HG02763 (cell line): Measurements from ENCODE around the gene ZNF682.
"Not testable (repeated sequence)": the region's sequence is repeated elsewhere in the genome, so short reads cannot be mapped to it uniquely, and the experiment has no call there.

ENCODE experiments used
- ATAC-seq: cut with Tn5 transposase; IDR thresholded peaks from one replicate; pipeline ENCODE4 v1.9.1; 2021; ENCODE audit warnings: mild to moderate bottlenecking, moderate library complexity; ENCODE audit not compliant: unreplicated experiment

The ZNF682 gene

DNA sequence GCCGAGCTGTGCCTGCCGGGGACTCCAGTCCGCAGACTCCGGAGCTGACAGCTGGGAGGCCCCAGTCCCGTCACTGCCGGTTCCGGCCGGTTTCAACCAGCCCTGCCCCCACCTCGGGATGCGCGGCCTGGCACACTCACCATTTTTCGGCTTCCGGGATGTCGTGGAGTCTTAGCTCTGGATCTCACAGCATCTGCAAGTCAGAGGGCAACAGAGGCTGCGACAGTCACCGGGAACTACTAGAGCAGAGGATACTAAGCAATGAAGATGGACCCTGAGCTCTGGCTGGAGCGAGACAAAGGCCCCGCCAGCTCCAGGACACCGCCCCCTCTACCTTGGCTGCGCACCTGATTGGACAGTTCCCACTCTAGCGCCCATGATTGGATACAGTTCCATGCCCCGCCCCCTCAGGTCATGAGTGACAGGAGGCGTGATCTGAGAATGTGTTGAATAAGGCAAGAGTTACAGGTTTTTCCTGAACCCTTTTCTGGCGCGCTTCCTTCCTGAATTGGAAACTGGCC lies at the start of gene ZNF682:
Gene ZNF682 (minus strand): TSS at position 303 of the 521 bp plus-strand sequence. CDS start 160 bp downstream, at position 143.
- peak; percentile 99 for ATAC-seq

DNA sequence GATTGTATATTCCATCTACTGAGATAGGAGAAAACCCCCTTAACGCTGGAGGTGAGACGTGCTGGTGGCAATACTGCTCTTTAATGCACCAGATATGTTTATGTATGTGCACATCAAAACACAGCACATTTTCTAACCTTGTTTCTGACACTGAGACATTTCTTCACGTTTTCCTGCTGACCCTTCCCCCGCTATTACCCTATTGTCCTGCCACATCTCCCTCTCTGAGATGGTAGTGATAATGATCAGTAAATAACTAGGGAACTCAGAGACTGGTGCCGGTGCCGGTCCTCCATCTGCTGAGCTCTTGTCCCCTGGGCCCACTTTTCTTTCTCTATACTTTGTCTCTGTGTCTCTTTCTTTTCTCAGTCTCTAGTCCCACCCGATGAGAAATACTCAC lies 43.6 kb upstream of the ZNF682 start:
- ATAC-seq: not testable (repeated sequence)

DNA sequence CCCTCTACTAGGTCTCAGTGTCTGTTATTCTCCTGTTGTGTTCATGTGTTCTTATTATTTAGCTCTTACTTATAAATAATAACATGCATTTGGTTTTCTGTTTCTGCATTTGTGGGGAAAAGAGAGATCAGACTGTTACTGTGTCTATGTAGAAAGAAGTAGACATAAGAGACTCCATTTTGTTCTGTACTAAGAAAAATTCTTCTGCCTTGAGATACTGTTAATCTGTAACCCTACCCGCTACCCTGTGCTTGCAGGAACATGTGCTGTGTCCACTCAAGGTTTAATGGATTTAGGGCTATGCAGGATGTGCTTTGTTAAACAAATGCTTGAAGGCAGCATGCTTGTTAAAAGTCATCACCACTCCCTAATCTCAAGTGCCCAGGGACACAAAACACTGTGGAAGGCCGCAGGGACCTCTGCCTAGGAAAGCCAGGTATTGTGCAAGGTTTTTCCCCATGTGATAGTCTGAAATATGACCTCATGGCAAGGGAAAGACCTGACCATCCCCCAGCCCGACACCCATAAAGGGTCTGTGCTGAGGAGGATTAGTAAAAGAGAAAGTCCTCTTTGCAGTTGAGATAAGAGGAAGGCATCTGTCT lies 43.0 kb upstream of the ZNF682 start:
- not testable (repeated sequence) for ATAC-seq

DNA sequence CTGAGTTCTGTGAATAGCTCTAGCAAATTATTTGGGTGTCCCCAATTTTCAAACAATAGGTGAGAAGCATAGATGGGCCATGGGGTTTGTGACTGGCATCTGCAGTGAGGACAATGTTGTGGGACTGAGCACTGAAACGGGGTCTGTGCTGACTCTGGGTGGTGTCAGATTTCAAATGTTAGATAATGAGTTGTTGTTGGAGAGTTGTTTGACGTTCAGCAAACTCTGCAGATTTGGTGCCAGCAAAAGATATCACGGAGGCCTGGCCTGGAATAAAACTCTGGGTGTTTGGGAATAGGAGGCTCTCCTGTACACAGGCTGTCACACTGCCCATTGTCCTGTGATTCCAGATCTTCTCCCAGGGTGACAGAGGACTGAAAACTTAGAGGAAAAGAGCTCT lies 41.4 kb upstream of the ZNF682 start:
- no peak for ATAC-seq

DNA sequence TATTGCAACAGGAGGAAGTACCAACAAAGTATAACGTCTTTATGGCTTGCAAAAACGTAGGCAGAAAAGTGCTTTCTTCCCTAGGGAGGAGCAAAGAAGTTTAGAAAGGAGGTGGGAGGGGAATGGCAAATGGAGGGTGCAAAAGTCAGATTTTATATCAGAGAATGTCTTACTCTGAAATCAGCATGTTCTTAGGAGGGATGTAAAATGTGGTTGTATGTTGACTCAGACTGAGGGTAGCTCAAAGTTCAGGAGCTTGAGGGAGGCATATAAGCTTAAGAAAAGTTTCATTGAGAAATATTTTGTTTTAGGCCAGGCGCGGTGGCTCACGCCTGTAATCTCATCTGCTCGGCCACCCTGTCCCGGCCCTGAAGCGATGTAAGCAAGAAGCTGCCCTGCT lies 40.2 kb upstream of the ZNF682 start:
- ATAC-seq: no peak

DNA sequence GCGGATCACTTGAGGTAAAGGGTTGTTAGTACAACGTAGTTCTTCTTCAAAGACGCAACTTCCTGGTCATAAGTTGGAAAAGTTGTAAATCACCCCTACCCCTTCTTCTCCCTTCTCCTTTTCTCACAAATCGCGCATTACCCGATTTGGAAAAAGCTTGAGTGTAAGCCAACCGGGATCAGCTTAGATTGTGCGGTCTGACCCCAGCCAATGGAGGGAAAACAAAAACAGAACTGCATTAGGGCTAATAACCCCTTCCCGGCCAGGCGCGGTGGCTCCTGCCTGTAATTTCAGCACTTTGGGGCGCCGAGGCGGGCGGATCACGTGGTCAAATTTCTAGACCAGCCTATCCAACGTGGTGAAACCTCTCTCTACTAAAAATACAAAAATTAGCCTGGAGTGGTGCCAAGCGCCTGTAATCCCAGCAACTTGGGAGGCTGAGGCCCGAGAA lies 39.3 kb upstream of the ZNF682 start:
- no peak for ATAC-seq

DNA sequence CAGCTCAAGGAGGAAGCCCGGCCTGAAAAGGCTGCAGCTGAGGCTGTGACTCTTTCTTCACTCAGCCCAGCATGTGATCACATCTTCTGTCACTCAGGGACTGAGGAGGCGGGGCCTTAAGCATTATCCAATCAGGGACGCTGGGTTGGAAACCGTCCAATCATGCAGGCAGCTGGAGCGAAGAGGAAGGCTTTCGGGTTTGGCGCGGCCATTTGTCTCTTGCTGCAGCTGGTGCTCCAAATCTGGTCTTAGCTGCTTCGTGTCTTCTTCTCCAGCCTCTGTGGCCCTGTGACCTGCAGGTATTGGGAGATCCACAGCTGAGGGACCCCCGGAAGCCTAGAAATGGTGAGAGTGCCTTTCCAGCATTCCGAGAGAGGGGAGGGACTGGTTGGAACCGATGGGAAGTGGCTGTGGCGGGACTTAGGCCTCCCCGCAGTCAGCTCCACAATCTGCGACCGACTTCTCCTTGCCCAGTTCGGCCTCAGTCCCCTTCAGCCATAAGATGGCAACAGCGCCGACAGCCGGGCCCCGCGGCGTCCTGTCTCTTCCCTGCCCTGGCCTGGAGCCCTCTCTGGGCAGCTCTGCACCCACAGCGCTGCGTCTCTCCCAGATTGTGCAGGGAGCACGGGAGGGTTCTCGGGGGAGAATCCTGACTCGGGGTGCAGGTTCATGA lies 38.6 kb upstream of the ZNF682 start, which contains the start of gene ZNF90:
Gene ZNF90 (plus strand): TSS at position 210 of the 673 bp plus-strand sequence. CDS start 133 bp downstream, at position 343.
- peak; percentile 93 for ATAC-seq

DNA sequence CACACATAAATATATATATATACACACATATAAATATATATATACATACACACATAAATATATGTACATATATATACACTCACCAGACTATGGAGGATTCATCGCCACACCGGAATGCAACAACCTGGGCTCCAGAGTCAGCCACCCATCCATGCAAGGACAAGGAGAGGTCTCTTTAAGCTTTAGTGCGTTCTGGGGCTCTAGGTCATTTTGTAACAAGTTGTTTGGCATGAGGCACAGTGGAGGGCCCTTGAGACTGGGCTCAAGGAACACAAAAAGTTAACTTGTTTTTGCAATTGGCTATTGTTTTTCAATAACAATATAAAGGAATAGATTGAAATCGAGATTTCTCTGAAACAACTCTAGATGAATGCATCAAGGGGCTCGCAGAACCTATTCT lies 33.6 kb upstream of the ZNF682 start:
- no peak for ATAC-seq

DNA sequence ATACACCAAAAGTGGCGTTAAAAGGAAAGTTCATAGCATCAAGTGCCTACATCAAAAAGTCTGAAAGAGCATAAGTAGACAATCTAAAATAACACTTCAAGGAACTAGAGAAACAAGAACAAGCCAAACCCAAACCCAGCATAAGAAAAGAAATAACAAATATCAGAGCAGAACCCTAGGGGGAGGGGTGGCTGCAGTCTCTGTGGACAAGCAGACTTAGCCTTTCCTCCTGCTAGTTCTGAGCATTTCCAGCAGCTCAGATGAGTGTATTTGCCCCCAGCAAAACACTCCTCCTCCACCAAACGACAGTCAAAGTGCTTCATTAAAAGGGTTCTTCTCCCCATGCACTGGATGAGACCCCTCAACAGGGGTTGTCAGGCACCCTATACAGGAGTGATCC lies 31.4 kb upstream of the ZNF682 start:
- ATAC-seq: no peak

DNA sequence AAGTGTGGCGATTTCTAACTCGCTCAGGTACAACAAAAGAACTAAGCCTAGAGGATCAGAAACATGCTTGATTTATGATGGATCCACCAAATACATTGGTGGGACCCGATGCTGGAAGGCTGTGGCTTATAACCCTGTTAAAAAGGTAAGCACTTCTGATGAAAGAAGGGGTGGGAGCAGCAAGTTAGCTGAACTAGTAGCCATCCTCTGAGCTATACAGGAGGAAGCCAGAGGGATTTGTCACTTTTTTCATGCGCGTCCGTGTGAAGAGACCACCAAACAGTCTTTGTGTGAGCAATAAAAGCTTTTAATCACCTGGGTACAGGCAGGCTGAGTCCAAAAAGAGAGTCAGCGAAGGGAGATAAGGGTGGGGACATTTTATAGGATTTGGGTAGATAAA lies 29.3 kb upstream of the ZNF682 start:
- not testable (repeated sequence) for ATAC-seq

DNA sequence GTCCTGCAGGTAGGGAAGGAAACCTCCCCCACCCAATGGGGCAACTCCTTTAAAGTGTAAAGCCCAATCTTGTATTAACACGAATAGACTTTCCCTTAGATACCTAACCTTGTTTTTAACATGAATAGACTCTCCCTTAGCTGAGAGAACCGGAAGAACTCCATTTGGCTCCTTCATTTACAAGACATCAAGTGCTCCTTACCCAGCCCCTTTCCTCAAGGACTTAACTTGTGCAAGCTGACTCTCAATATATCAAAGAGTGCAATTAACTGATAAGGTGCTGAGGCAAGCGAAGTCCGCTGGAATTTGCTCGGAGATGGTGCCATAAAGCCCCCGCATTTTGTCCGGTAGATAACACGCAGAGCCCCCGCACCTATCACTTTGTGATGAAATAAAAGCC lies 28.6 kb upstream of the ZNF682 start:
- ATAC-seq: no peak

DNA sequence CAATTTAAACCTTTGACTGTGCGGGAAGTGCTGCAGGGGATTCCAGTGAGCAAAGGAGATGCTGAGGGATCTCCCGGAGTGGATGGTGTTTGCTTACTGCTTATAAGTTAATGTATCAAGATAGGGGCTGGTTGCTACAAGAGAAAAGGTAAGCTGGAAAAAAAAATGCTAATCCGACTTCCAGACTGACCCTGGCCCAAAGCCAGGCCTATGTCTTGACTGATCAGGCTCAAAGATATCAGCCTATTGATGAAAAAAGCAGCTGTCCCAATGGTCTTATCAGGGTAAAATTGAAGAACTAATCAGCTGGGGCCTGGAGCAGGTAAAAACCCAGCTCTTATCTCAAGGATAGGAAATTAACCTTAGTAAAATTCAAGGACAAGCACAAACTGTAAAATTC lies 27.6 kb upstream of the ZNF682 start:
- ATAC-seq: no peak

DNA sequence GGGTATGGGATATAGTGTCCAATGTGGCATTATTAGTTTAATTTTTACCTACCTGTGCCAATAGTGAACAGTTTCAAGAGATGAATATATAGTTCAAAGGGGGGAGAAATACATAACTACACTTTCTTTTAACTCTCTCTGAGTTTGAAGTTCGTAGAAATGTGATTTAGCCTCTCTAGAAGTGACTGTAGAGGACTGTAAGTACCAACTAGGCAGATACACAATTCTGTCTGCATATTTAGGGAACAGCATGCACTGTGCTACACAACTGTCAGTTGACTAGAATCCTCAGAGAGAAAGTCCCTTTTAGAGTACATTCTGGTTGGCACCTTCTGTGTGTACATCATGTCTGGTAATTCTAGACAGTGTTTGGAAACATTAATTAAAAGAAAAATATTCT lies 21.0 kb upstream of the ZNF682 start:
- ATAC-seq: no peak

DNA sequence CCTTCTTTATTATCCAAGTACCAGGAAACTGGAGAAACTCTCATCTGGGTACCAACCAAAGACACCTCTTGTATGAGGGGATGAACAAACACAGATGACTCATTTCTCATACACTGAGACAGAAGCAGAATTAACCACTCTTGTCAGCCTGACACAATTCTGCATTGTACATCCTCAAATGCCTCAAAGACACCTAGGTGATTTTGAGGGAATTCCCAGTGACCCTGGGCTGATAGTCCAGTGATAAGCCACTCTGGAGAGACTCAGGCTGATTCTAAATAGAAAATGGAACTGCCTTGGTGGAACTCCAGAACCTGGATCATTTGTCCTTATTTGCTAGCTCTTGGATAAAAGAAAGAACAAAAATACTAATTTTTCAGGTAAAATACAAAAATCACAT lies 19.4 kb upstream of the ZNF682 start:
- ATAC-seq: not testable (repeated sequence)

DNA sequence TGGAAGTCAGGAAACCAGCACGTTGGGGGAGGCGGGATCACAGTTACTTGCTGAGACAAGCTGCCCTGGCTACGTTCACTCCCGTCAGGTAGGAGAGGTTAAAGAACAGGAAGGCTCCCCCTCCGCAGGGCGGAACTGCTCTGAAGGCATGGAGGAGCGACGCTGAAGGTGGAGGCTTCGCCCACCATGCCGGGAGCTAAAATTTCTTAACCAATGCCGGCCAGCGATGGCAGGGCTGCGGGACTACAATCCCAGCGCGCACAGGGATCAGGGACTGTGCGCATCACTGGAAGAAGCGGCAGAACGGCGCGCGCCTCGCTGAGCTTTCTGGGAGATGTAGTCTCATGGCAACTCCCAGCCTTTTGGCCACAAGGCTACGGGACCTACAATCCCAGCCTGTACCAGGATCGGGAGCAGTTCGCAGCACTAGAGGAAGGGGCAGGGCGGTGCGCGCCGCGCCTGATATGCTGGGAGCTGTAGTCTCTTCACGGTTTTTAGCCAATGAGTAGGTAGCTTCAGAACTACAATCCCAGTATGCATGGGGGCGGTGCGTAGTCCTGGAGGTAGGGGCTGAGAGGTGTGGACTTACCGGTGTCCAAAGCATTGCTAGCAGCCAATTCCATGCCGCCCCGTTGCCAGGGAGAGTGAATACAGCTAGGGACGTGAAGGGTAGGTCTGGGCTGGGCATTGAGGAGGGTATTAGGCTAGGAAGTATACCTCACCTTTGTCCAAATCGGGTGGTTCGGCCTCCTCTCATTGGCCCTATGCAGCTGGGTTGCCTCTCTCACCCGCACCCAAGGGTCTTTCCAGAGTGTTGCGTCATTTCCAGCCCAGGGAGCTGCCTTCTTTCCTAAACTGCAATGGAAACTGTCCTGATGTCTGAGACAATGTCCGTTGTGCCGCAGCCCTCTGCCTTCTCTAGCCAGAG lies 12.8 kb upstream of the ZNF682 start:
- peak; percentile 91 for ATAC-seq

DNA sequence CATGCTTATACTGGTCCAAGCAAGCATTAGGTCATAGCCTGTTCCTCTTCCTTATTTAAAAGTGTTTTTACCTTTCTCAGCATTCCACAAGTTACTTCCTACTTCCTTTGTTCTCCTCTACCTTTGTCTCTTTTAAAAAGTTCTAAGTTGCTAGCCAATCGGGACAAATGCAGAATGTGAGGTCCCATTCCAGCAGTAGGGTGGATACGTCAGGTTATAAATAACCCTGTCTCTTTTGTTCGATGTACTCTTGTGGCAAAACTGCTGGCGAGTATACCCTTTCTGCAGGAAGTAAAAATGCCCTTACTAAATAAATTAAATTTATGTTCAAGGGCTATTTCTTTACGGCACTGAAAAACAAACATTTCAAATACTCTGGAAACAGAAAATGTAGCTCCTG lies 6.4 kb upstream of the ZNF682 start:
- ATAC-seq: not testable (repeated sequence)

DNA sequence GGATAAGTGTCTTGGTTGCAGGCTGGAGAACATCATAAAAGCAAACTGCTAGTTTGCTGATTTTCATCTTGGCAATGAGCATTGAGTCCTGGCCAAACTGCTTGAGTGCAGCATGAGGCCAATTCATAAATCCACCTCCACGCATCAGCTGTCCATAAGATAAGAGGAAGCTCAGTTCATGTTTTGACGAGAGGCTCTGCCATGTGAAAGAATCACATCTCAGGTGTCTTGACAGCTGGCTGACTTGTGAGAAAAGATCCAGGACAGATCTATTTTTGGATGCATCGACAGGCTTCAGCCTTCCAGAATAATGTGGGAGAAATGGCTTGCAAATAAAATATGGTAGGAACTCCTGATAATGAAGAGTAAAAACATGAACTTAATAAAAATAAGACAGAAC lies 5.4 kb upstream of the ZNF682 start:
- no peak for ATAC-seq

DNA sequence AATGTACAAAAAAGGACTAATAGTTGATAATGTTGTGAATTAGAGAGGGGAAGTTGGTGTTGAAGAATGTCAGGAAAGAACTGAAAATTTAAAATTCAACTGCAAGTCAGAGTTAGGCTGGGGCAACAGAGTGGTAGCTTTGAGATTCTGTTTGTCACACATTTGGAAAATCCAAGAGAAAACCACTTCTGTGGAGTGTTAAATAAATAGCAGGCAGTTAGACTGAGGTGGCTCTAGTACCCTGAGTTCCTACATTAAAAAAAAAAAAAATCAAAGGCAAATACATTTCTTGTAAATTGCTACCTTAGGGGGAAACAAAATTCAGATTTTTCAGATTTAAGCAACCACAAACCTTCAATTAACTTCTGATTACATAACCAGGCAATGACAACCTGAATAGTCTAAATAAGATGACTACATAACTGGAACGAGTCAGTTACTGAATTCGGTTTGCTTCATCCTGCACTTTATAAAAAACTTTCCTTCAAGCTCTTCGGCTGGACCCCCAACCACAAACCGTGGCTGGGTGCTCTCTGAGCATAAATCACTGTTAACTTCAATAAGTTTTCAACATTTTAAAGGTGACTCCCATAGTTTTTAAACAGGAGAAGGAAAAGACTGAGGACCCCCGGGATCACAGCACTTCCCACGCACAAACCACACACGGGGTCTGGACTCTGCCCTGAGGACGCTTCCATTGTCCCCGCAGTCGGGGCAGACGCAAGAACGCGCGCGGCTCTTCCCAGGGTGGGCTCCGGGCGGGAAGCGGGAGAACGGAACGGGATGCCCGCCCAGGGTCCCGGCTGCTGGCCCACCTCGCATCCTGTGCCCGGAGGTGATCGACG lies 725 bp downstream of the ZNF682 start:
- no peak for ATAC-seq

DNA sequence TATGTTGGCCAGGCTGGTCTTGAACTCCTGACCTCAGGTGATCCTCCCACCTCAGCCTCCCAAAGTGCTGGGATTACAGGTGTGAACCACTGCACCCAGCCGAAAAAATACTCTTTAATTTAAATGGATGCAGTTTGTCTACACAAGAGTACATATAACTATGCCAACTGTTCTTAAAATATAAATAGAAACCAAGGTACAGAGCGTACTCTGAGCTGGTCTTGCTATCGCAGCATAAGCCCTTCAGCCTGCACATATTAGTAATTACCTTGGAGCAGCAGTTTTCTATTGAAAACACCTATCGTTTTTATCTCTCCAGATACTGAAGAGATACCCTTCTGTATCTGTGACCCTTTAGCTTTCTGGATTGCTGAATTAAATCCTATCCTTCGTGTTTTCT lies 3.4 kb downstream of the ZNF682 start:
- ATAC-seq: no peak

DNA sequence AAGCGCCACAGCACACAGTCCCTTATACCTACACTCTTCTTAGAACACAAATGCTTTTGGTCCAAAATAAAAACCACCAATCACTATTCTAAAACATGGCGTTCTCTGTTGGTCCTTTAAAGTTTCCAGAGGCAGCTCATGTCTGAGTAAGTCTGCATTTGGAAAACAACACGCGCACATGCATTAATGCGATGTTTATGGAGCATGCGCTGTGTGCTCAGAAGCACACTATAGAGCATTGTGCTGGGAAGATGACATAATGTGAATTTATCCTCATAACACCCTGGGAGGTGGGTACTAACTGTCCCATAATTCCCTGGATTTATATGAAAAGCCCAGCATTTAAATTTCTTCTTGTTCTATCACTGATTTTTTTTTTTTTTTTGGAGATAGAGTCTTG lies 10.7 kb downstream of the ZNF682 start:
- ATAC-seq: no peak
